ENCODE data around the gene GRID2. TPM values are rescaled to one million over a fixed set of nuclear protein-coding genes. Genes with fewer than 3 reads are reported as not detected.

The GRID2 gene
- total RNA-seq, 1 donor = not detected

GRCh38 chr4:93467484-93468155 is 1163.9 kb downstream of the GRID2 start:
- no peak for DNase-seq (ENCODE audit: low read depth)
- H3K4me3 ChIP-seq (ENCODE audit: low read depth, low read length) = no peak overlapping the region
- TF ChIP-seq CTCF (IDR thresholded peaks at IDR 0.05; ENCODE audit: insufficient read depth, low read depth, low read length) = no peak

DNA sequence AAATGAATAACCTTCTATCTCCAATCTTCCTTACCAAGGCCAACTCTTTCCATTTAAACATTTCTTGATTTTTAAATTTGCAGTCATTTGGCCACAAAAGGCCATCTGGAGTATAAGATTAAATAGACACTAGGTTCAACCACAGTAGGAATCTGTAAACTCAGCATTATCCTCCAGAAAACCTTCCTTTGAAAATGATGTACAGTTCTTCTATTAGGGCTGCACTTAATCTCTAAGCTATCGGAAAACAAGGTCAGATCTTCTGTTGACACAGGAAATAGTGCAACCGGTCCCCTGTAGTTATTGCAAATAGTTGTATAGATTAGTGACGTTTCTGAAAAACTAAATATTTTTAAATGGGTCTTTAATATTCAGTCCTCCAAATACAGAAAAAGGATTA is 1165.8 kb downstream of the GRID2 start:
- H3K4me3 ChIP-seq (ENCODE audit: low read depth, low read length) = no peak overlapping the region
- TF ChIP-seq CTCF (IDR thresholded peaks at IDR 0.05; ENCODE audit: insufficient read depth, low read depth, low read length) = no peak
- DNase-seq (ENCODE audit: low read depth) = no peak

DNA sequence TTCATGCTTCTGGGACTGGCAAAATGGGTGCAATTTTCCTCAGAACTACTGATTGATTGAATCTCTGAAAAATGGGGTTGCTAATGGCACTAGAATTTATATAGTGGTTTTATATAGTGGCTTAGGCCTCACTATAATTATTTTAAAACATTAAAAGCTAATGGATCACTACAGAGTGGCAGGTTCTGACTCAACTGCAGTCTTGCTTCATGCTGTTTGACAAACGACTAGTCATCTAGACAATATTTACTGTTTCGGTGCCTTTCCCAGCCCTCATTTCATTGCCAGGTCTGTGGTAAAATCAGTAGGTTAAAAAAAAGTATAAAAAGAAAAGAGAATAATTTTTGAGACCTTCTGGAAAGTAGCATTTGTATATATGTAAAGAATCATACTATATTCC is 1172.0 kb downstream of the GRID2 start:
- DNase-seq (ENCODE audit: low read depth) = no peak
- TF ChIP-seq CTCF (IDR thresholded peaks at IDR 0.05; ENCODE audit: insufficient read depth, low read depth, low read length) = no peak
- H3K4me3 ChIP-seq (ENCODE audit: low read depth, low read length) = no peak overlapping the region

GRCh38 chr4:93478805-93479204 is 1175.0 kb downstream of the GRID2 start:
- no peak overlapping the region for H3K4me3 ChIP-seq (ENCODE audit: low read depth, low read length)
- no peak for DNase-seq (ENCODE audit: low read depth)
- no peak for TF ChIP-seq CTCF (IDR thresholded peaks at IDR 0.05; ENCODE audit: insufficient read depth, low read depth, low read length)

DNA sequence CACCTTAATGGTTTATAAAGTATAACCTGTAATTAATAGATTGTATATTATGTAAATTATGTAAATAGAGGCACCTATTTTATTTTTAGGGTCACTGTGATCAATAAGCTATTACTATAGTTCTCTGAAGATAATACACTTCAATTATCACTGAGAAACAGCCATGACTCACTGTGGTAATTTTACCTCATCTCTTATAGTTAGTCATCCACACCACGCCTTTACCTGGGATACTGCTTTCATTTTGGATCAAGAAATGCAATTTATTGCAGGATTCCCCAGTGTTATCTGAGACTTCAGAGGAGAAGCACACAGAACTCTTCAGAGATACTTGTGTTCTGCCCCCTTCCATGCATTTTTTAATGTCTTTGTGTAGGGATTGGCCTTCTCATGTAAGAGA is 1176.7 kb downstream of the GRID2 start:
- no peak overlapping the region for H3K4me3 ChIP-seq (ENCODE audit: low read depth, low read length)
- TF ChIP-seq CTCF (IDR thresholded peaks at IDR 0.05; ENCODE audit: insufficient read depth, low read depth, low read length) = no peak
- DNase-seq (ENCODE audit: low read depth) = no peak

DNA sequence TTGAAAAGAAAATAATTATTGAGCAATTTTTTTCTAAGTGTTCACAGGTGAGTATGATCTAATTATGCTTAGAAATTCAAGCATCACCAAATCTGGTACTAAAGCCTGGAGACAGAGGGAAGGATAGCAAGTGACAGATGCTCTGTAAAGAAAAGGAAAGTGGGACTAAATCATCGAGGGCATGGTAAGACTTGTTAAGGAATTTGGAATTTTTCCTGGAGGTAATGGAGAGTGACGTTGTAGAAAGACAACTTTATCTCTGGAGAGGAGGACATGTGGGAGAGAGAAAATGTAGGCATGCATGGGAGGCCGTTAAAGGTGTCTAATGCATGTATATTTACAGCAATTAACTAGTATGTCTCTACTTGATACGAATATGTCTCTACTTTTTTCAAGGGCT is 1191.6 kb downstream of the GRID2 start:
- no peak overlapping the region for H3K4me3 ChIP-seq (ENCODE audit: low read depth, low read length)
- DNase-seq (ENCODE audit: low read depth) = no peak
- TF ChIP-seq CTCF (IDR thresholded peaks at IDR 0.05; ENCODE audit: insufficient read depth, low read depth, low read length) = no peak

DNA sequence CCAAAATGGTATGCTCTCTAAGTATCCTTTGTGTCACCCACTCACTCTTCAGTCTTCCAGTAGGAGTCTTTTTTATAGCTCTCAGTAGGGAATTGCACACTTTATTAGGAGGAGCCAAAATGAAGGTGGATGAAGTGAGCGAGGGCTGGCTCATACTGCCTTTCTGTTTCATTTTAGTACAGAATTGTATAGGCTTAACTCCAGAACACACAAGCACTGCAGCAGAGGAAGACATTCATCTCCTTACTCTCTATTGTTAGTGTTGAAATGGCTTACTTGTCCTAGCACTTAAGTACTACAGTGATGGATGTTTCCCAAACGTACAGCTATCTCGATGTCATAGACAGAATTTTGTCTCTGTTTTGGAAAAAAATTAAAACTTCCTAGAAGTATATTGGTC is 1197.5 kb downstream of the GRID2 start:
- H3K4me3 ChIP-seq (ENCODE audit: low read depth, low read length) = no peak overlapping the region
- no peak for DNase-seq (ENCODE audit: low read depth)
- TF ChIP-seq CTCF (IDR thresholded peaks at IDR 0.05; ENCODE audit: insufficient read depth, low read depth, low read length) = no peak
